Measurements from ENCODE around the gene KCNT2.

Gene KCNT2

DNA sequence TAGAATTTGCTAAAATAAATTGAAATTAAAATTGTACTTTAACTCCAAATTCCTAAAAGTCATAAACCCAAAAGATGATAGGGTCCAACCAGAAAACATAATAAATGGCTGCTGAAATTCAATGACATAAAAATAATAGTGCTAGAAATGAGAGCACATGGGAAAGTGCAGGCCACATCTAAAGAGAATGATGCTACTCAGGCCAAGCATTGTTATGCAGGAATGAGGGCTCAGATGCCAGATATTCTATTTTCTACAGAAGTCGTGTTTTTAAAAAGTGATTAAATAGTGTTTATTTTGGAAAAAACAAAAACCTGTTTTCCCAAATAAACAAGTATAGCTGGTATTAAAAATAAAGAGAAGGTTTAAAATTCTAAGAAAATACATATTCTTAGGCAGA is 234.4 kb downstream of the KCNT2 start:
- DNase-seq (ENCODE audit: low read depth, low spot score) = no peak
- Histone ChIP-seq H3K36me3 (ENCODE audit: insufficient read depth, insufficient read length, low read length) (no peaks in the 10 kb centered on the region), H3K4me3 (ENCODE audit: insufficient read length, low read depth) (no peak overlapping the region), H3K9me3 (ENCODE audit: insufficient read depth, low read length) (no peaks in the 10 kb centered on the region), H3K27me3 (ENCODE audit: insufficient read depth, insufficient read length) (no peaks in the 10 kb centered on the region), H3K4me1 (ENCODE audit: insufficient read depth, insufficient read length) (no peaks in the 10 kb centered on the region), H3K9ac (ENCODE audit: insufficient read length, low read depth) (no peak overlapping the region)
- no peak for TF ChIP-seq SUZ12 (IDR thresholded peaks at IDR 0.05; ENCODE audit: extremely low read depth, insufficient read depth, insufficient read length)
- TF ChIP-seq YY1 (IDR thresholded peaks at IDR 0.05; ENCODE audit: insufficient read depth, insufficient read length) = no peak
- no peak for TF ChIP-seq ZNF274 (IDR thresholded peaks at IDR 0.05; ENCODE audit: low read depth, low read length)

- Histone ChIP-seq H3K27me3 (ENCODE audit: insufficient read depth, insufficient read length) (no peaks in the 10 kb centered on the region), H3K9me3 (ENCODE audit: insufficient read depth, low read length) (no peaks in the 10 kb centered on the region), H3K4me3 (ENCODE audit: insufficient read length, low read depth) (no peak overlapping the region), H3K4me1 (ENCODE audit: insufficient read depth, insufficient read length) (no peaks in the 10 kb centered on the region), H3K9ac (ENCODE audit: insufficient read length, low read depth) (no peak overlapping the region), H3K36me3 (ENCODE audit: insufficient read depth, insufficient read length, low read length) (no peaks in the 10 kb centered on the region)
- TF ChIP-seq ZNF274 (IDR thresholded peaks at IDR 0.05; ENCODE audit: low read depth, low read length) (no peak), SUZ12 (IDR thresholded peaks at IDR 0.05; ENCODE audit: extremely low read depth, insufficient read depth, insufficient read length) (no peak), YY1 (IDR thresholded peaks at IDR 0.05; ENCODE audit: insufficient read depth, insufficient read length) (no peak)
- DNase-seq (ENCODE audit: low read depth, low spot score) = peak; percentile 23
Observed at GRCh38 chr1:196372896-196373536, 235.2 kb downstream of the KCNT2 start.

DNA sequence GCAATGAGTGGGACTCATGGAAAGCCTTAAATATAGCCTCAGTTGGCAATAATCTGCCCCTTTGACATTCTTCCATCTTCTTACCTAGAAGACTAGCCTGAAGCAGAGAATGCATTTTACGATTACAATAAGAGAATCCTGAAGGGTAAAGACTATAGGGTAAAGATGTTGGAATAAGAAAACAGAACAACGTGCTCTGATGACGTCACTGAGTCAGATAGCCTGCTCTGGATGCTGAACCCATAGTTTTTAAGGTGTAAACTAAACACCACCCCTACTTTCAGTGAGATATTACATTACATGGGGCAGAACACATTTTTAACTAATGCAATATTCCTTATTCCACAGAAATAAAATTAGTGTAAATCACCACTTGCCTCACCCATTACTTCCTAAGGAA is 240.4 kb downstream of the KCNT2 start:
- no peaks in the 10 kb centered on the region for H3K4me1 ChIP-seq (ENCODE audit: insufficient read depth, insufficient read length)
- H3K4me3 ChIP-seq (ENCODE audit: insufficient read length, low read depth) = no peak overlapping the region
- DNase-seq (ENCODE audit: low read depth, low spot score) = no peak
- no peak overlapping the region for H3K9ac ChIP-seq (ENCODE audit: insufficient read length, low read depth)
- no peaks in the 10 kb centered on the region for H3K27me3 ChIP-seq (ENCODE audit: insufficient read depth, insufficient read length)
- no peaks in the 10 kb centered on the region for H3K9me3 ChIP-seq (ENCODE audit: insufficient read depth, low read length)
- TF ChIP-seq ZNF274 (IDR thresholded peaks at IDR 0.05; ENCODE audit: low read depth, low read length) = no peak
- no peak for TF ChIP-seq YY1 (IDR thresholded peaks at IDR 0.05; ENCODE audit: insufficient read depth, insufficient read length)
- TF ChIP-seq SUZ12 (IDR thresholded peaks at IDR 0.05; ENCODE audit: extremely low read depth, insufficient read depth, insufficient read length) = no peak
- H3K36me3 ChIP-seq (ENCODE audit: insufficient read depth, insufficient read length, low read length) = no peaks in the 10 kb centered on the region

GRCh38 chr1:196366817-196367495 is 241.3 kb downstream of the KCNT2 start:
- DNase-seq (ENCODE audit: low read depth, low spot score) = no peak
- no peaks in the 10 kb centered on the region for H3K9me3 ChIP-seq (ENCODE audit: insufficient read depth, low read length)
- H3K4me3 ChIP-seq (ENCODE audit: insufficient read length, low read depth) = no peak overlapping the region
- no peaks in the 10 kb centered on the region for H3K4me1 ChIP-seq (ENCODE audit: insufficient read depth, insufficient read length)
- no peaks in the 10 kb centered on the region for H3K36me3 ChIP-seq (ENCODE audit: insufficient read depth, insufficient read length, low read length)
- TF ChIP-seq ZNF274 (IDR thresholded peaks at IDR 0.05; ENCODE audit: low read depth, low read length) = no peak
- no peak for TF ChIP-seq YY1 (IDR thresholded peaks at IDR 0.05; ENCODE audit: insufficient read depth, insufficient read length)
- no peak for TF ChIP-seq SUZ12 (IDR thresholded peaks at IDR 0.05; ENCODE audit: extremely low read depth, insufficient read depth, insufficient read length)
- H3K9ac ChIP-seq (ENCODE audit: insufficient read length, low read depth) = no peak overlapping the region
- no peaks in the 10 kb centered on the region for H3K27me3 ChIP-seq (ENCODE audit: insufficient read depth, insufficient read length)

GRCh38 chr1:196361112-196361714 is 247.0 kb downstream of the KCNT2 start:
- no peak for DNase-seq (ENCODE audit: low read depth, low spot score)
- Histone ChIP-seq H3K9me3 (ENCODE audit: insufficient read depth, low read length) (no peaks in the 10 kb centered on the region), H3K4me3 (ENCODE audit: insufficient read length, low read depth) (no peak overlapping the region), H3K4me1 (ENCODE audit: insufficient read depth, insufficient read length) (no peaks in the 10 kb centered on the region), H3K36me3 (ENCODE audit: insufficient read depth, insufficient read length, low read length) (no peaks in the 10 kb centered on the region), H3K9ac (ENCODE audit: insufficient read length, low read depth) (no peak overlapping the region), H3K27me3 (ENCODE audit: insufficient read depth, insufficient read length) (no peaks in the 10 kb centered on the region)
- TF ChIP-seq SUZ12 (IDR thresholded peaks at IDR 0.05; ENCODE audit: extremely low read depth, insufficient read depth, insufficient read length) = no peak
- no peak for TF ChIP-seq YY1 (IDR thresholded peaks at IDR 0.05; ENCODE audit: insufficient read depth, insufficient read length)
- no peak for TF ChIP-seq ZNF274 (IDR thresholded peaks at IDR 0.05; ENCODE audit: low read depth, low read length)

GRCh38 chr1:196357913-196358312 is 250.3 kb downstream of the KCNT2 start:
- H3K4me1 ChIP-seq (ENCODE audit: insufficient read depth, insufficient read length) = no peaks in the 10 kb centered on the region
- H3K36me3 ChIP-seq (ENCODE audit: insufficient read depth, insufficient read length, low read length) = no peaks in the 10 kb centered on the region
- no peak overlapping the region for H3K4me3 ChIP-seq (ENCODE audit: insufficient read length, low read depth)
- no peak overlapping the region for H3K9ac ChIP-seq (ENCODE audit: insufficient read length, low read depth)
- no peak for TF ChIP-seq SUZ12 (IDR thresholded peaks at IDR 0.05; ENCODE audit: extremely low read depth, insufficient read depth, insufficient read length)
- TF ChIP-seq YY1 (IDR thresholded peaks at IDR 0.05; ENCODE audit: insufficient read depth, insufficient read length) = no peak
- TF ChIP-seq ZNF274 (IDR thresholded peaks at IDR 0.05; ENCODE audit: low read depth, low read length) = no peak
- DNase-seq (ENCODE audit: low read depth, low spot score) = no peak
- no peaks in the 10 kb centered on the region for H3K27me3 ChIP-seq (ENCODE audit: insufficient read depth, insufficient read length)
- no peaks in the 10 kb centered on the region for H3K9me3 ChIP-seq (ENCODE audit: insufficient read depth, low read length)

DNA sequence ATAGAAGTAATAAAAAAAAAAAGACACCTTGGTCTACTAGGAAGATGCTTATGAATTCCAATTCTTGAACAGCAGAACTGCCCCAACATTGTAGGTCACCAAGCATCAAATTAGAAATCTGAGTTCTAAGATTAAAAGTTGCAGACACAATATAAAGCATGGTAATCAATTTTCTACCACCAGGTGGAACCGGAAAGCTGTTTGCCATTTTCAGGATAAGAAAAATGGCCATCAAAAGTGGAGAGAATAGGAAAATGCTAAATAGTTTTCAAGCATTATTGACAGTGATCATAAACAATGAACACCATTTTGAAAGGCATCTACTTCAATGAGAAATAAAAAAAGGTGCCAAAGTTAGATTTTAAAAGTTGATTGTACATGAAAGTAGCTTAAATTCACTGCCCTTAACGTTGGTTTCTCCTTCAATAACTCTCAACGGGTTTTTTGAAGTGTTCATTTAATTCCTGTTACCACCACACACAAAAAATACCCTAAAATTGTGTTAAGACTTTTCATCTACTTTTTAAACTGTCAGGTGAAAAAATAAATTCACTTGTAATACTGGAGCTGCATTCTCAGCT is 252.9 kb downstream of the KCNT2 start:
- Histone ChIP-seq H3K4me1 (ENCODE audit: insufficient read depth, insufficient read length) (no peaks in the 10 kb centered on the region), H3K9me3 (ENCODE audit: insufficient read depth, low read length) (no peaks in the 10 kb centered on the region), H3K27me3 (ENCODE audit: insufficient read depth, insufficient read length) (no peaks in the 10 kb centered on the region), H3K9ac (ENCODE audit: insufficient read length, low read depth) (no peak overlapping the region), H3K36me3 (ENCODE audit: insufficient read depth, insufficient read length, low read length) (no peaks in the 10 kb centered on the region), H3K4me3 (ENCODE audit: insufficient read length, low read depth) (no peak overlapping the region)
- DNase-seq (ENCODE audit: low read depth, low spot score) = no peak
- TF ChIP-seq YY1 (IDR thresholded peaks at IDR 0.05; ENCODE audit: insufficient read depth, insufficient read length) (no peak), ZNF274 (IDR thresholded peaks at IDR 0.05; ENCODE audit: low read depth, low read length) (no peak), SUZ12 (IDR thresholded peaks at IDR 0.05; ENCODE audit: extremely low read depth, insufficient read depth, insufficient read length) (no peak)

All from NT2/D1 (cell line).